Ishikawa (cell line): ENCODE data around the gene CCDC86.

ENCODE experiments used
- CEBPB ChIP-seq: IDR thresholded peaks from 2 replicates; pipeline ENCODE4 v1.6.1; 2012
- CREB1 ChIP-seq: IDR thresholded peaks from 2 replicates; pipeline ENCODE4 v1.6.1; 2012; ENCODE audit warnings: low read depth
- EGR1 ChIP-seq: IDR thresholded peaks from 2 replicates; pipeline ENCODE4 v1.6.1; 2012
- EP300 ChIP-seq: IDR thresholded peaks from 2 replicates; pipeline ENCODE4 v1.6.1; 2012; ENCODE audit warnings: borderline replicate concordance
- FOXM1 ChIP-seq: IDR thresholded peaks from 2 replicates; pipeline ENCODE4 v1.6.1; 2012; ENCODE audit warnings: low read depth, borderline replicate concordance
- MAX ChIP-seq: IDR thresholded peaks from 2 replicates; pipeline ENCODE4 v1.6.1; 2012
- NFIC ChIP-seq: IDR thresholded peaks from 2 replicates; pipeline ENCODE4 v1.6.1; 2012
- RAD21 ChIP-seq: IDR thresholded peaks from 2 replicates; pipeline ENCODE4 v1.6.1; 2012; ENCODE audit warnings: low read depth
- REST ChIP-seq: IDR thresholded peaks from 2 replicates; pipeline ENCODE4 v1.6.1; 2012; ENCODE audit warnings: low read depth, mild to moderate bottlenecking
- TAF1 ChIP-seq: IDR thresholded peaks from 2 replicates; pipeline ENCODE4 v1.6.1; 2012; ENCODE audit warnings: low read depth, mild to moderate bottlenecking
- TCF12 ChIP-seq: IDR thresholded peaks from 2 replicates; pipeline ENCODE4 v1.6.1; 2012; ENCODE audit warnings: low read depth
- TEAD4 ChIP-seq: IDR thresholded peaks from 2 replicates; pipeline ENCODE4 v1.6.1; 2012
- USF1 ChIP-seq: IDR thresholded peaks from 2 replicates; pipeline ENCODE4 v1.6.1; 2012
- YY1 ChIP-seq: IDR thresholded peaks from 2 replicates; pipeline ENCODE4 v1.6.1; 2012; ENCODE audit warnings: low read depth
- ZBTB7A ChIP-seq: IDR thresholded peaks from 2 replicates; pipeline ENCODE4 v1.6.1; 2012; ENCODE audit warnings: low read depth

The CCDC86 gene

GRCh38 chr11:60798631-60799030 is 43.3 kb upstream of the CCDC86 start:
- TF ChIP-seq USF1 (no peak), EP300 (no peak), TAF1 (no peak), ZBTB7A (no peak), REST (no peak), EGR1 (no peak)

- TF ChIP-seq RAD21: no peak
- TF ChIP-seq TEAD4: no peak
- TF ChIP-seq TCF12: no peak
- TF ChIP-seq ZBTB7A: no peak
- TF ChIP-seq REST: no peak
- TF ChIP-seq NFIC: no peak
- no peak for TF ChIP-seq TAF1
- no peak for TF ChIP-seq CEBPB
- no peak for TF ChIP-seq EP300
- no peak for TF ChIP-seq CREB1
Observed at GRCh38 chr11:60801194-60801593, 40.7 kb upstream of the CCDC86 start.

GRCh38 chr11:60803273-60803936 is 38.5 kb upstream of the CCDC86 start:
- TF ChIP-seq ZBTB7A (no peak), CREB1 (no peak), EP300 (no peak), TEAD4 (no peak), TAF1 (no peak), NFIC (no peak), RAD21 (no peak), CEBPB (no peak)

- TF ChIP-seq MAX: no peak
- TF ChIP-seq TAF1: no peak
Observed at GRCh38 chr11:60809249-60809648, 32.7 kb upstream of the CCDC86 start.

- no peak for TF ChIP-seq CREB1
- TF ChIP-seq TCF12: no peak
- TF ChIP-seq REST: no peak
- no peak for TF ChIP-seq MAX
- TF ChIP-seq ZBTB7A: no peak
- no peak for TF ChIP-seq TEAD4
Observed at GRCh38 chr11:60809691-60810090, 32.2 kb upstream of the CCDC86 start.

GRCh38 chr11:60810151-60810550 is 31.8 kb upstream of the CCDC86 start:
- no peak for TF ChIP-seq USF1
- no peak for TF ChIP-seq EGR1
- TF ChIP-seq TAF1: no peak
- TF ChIP-seq CEBPB: no peak
- TF ChIP-seq REST: no peak
- TF ChIP-seq YY1: no peak
- TF ChIP-seq CREB1: no peak
- TF ChIP-seq ZBTB7A: no peak
- TF ChIP-seq EP300: no peak
- no peak for TF ChIP-seq MAX
- no peak for TF ChIP-seq RAD21
- TF ChIP-seq TEAD4: no peak
- no peak for TF ChIP-seq FOXM1
- TF ChIP-seq TCF12: no peak
